NOMO-1 treated with dmso at 0.1 percent for 144 hours (cell line): ENCODE data around the gene SRSF1.
A peak's percentile ranks its signal among the peaks of the same experiment; 100 is the strongest.

Source experiments
- DNase-seq: peaks from one replicate; lab custom pipeline; 2025; ENCODE audit not compliant: unreplicated experiment; lab: John Stamatoyannopoulos, UW

SRSF1 gene

DNA sequence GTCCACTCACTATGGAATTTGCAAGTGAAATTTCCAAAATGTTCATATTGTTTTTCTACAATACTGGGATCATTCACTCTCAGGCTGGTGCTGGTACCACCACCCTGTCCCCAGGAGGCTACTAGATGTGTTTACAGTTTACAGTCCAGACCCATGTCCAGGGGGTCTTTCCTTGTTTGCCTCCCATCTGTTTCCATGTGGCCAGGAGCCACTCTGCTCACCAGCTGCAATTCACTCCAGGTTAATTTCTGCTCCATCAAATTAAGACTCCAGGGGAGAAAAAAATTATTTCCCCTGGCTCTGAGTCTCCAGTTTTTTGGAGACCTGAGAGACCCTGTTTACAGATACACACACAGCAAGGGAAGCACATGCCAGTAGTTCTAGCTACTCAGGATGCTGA is 12.5 kb upstream of the SRSF1 start:
- no peak for DNase-seq

- no peak for DNase-seq
Observed at GRCh38 chr17:58019039-58019438, 12.0 kb upstream of the SRSF1 start.

- no peak for DNase-seq
Observed at GRCh38 chr17:58010067-58010799, 3.2 kb upstream of the SRSF1 start.

DNA sequence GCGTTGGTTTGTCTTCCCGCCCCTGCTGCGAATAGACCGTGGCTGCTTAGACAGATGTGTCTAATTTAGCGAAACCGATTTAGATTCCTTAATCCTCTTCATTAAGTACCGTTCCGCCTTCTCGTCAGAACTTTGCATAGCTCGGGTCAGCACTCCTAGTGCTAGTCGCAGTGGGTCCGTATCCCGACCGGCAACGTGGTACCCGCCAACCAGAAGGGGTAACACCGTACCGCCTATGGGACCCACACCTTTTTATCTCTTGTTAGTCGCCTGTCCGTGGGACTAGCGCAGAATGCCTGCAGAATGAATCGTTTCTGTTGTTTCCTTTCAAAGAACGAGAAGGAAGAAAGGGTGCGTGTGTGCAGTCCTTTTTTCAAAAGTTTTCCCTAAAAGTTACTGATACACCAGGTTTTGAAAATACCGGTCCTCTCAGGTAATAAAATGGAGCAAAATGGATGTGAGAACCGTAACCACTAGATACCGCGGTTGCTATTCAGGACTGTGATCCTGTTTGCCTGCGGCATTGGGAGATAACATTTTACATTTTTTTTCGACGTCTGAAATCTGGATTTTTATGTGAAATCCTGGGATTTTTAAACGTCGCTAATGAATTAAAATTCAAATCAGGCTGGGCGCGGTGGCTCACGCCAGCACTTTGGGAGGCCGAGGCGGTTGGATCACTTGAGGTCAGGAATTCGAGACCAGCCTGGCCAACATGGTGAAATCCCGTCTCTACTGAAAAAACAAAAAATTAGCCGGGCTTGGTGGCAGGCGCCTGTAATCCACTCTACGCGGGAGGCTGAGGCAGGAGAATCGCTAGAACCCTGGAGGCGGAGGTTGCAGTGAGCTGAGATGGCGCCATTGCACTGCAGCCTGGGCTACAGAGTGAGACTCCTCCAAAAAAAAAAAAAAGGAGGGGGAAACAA is 998 bp upstream of the SRSF1 start:
- DNase-seq: no peak

GRCh38 chr17:58006560-58006923 is 504 bp downstream of the SRSF1 start:
- DNase-seq: no peak

GRCh38 chr17:58005728-58006559 is 1.1 kb downstream of the SRSF1 start:
- no peak for DNase-seq

- DNase-seq: no peak
Observed at GRCh38 chr17:58005031-58005727, 1.9 kb downstream of the SRSF1 start.

- DNase-seq: no peak
Observed at GRCh38 chr17:58004060-58004459, 3.0 kb downstream of the SRSF1 start.

GRCh38 chr17:58002973-58003372 is 4.1 kb downstream of the SRSF1 start:
- no peak for DNase-seq

GRCh38 chr17:58002154-58002948 is 4.7 kb downstream of the SRSF1 start:
- DNase-seq: no peak

- no peak for DNase-seq
Observed at GRCh38 chr17:58001461-58002124, 5.5 kb downstream of the SRSF1 start.

- DNase-seq: no peak
Observed at GRCh38 chr17:57999496-58000017, 7.5 kb downstream of the SRSF1 start.

- DNase-seq: no peak
Observed at GRCh38 chr17:57999010-57999495, 8.0 kb downstream of the SRSF1 start.

- no peak for DNase-seq
Observed at GRCh38 chr17:57997085-57997809, 9.8 kb downstream of the SRSF1 start.

DNA sequence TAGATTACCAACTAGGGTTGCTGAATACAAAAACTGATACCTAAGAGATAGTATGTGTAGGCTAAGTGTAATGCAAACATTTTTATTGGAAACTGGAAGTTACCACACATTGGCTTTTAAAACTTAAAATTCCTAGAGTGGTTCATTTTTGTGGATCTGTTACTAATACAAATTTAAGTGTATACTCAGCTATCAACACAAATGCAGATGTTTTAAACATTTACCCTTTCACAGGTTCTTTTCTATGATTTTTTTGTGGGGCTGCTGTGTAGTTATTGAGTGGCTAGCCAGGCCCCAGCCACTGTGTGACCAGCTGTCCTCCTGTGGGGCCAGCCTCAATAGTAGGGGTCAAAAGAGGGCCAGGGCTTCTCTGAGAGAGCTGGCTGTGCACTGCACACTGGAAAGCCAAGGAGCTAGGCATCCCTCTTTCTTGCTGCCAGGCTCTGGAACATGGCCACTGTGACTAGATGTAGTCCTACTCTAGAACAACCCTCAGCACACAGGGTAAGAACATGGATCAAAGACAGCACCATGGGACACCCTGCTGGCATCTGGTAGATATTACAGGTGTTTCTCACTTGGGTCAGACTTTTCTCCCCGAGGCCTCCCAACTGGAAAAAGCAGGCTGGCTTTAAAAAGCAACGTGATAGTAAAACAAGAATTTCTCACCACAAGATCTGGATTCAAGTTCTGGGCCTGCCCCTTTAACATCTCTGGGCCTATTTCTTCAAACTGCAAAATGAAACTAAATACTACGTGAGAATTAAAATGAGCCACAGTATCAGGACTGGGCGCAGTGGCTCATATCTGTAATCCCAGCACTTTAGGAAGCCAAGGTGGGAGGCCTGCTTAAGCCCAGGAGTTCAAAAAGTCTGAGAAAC is 11.7 kb downstream of the SRSF1 start:
- DNase-seq: peak; percentile 39

GRCh38 chr17:57994436-57994835 is 12.6 kb downstream of the SRSF1 start:
- no peak for DNase-seq
